Embryonic facial prominence (tissue), 1 donor: ENCODE measurements around the gene RFC2.
"Not testable (repeated sequence)": the region's sequence is repeated elsewhere in the genome, so short reads cannot be mapped to it uniquely, and the experiment has no call there.

Experiments used
- DNase-seq: peaks from one replicate; pipeline ENCODE4 v3.0.0-alpha.2; 2016; ENCODE audit errors: extremely low spot score

RFC2 gene

DNA sequence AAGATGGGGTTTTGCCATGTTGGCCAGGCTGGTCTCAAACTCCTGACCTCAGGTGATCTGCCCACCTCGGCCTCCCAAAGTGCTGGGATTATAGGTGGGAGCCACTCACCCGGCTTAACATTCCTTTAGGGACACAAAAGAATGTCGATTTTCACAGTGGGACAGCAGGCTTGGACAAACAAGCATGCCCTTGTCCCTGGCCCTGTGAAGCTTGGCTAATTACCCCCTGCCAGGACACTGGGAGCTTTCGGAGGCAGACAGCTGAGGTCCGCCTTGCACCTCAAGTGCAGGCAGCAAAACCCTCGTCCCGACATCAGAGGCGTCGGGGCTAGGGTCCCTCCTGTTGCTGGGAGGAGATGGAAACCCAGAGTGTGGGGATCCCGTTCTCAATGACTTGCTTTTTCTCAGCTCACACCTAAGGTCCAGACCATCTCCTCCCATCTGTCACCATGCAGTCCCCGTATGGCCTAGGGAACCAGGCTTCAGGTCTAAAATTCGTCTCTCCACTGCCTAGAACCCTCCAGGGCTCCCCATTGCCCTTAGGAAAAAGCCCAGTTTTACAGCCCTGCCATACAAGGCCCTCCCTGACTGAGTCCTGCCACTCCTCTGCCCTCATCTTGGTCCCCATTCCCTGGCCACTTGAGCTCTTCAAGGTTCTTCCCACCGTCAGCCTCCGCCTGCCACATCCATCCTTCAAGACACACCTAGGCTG, 28.7 kb upstream of the RFC2 start:
- no peak for DNase-seq

GRCh38 chr7:74280985-74281384, 26.8 kb upstream of the RFC2 start:
- DNase-seq, result no peak

DNA sequence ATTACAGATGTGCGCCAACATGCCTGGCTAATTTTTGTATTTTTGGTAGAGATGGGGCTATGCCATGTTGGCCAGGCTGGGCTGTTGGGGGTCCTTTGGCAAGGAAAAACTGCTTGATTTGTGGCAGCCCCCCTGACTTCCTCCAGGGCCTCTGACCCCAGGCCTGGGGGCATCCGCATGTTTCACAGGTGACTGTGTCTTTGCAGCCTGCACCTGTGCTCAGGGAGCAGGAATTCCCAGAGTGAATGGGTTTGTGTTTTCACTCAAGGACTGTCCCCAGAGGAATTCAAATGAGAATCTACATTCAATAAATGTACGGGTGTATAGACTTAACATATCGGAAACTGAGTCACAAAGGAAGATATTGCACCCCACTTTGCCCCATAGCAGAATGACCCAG, 23.4 kb upstream of the RFC2 start:
- DNase-seq, result no peak

DNA sequence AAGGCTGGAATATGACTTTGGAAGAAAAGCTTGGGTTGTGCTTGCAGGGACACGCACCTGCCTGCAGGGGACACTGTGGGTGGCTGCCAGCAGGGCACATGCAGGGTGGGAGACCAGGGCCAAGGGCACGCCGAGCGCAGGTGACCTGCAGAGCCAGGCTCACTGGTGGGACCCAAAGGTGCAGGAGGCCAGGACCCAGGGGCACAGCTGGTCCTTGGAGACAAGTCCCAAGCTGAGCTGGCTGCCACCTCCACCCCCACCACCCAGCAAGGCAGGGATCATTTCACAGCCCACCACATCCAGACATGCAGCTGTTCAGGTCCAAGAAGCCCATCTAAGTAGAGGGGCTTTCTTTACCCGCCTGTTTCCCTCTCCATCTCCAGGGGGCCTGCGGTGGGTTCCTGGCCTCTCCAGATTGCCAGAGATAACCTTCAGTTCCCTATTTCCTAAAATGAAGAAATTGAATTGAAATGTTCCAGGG, 21.2 kb upstream of the RFC2 start:
- DNase-seq, result no peak

DNA sequence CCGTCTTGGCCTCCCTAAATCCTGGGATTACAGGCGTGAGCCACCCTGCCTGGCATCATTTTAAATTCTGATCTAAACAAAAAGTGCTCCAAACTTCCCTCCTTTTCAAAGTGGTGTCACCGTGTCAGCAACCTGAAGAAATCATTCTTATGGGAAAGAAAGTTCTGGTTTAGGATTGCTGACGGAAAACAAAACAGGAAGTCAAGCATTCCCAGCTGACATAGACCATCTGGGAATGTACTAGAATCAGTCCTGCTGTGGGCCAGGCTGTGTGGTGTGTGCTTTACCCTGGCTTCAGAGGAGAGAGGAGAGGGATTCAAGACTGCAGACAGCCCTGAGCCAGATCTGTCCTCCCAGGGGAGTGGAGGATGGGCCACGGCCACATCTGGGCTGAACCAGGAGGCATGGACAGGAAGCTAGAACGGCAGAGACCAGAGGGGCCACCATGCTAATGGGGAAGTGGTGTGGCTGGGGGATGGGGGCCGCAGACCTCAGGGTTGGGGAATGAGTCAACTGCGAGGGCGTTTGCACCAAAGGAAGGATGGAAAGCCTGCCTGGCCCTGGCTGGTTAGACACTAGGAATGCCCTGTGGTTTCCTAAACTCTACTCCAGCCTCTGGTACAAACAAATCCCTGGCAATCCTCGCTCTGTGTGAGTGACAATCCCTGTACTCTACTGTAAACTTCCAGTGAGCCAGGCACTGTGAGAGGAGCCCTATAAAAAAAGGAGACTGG, 18.3 kb upstream of the RFC2 start:
- no peak for DNase-seq

DNA sequence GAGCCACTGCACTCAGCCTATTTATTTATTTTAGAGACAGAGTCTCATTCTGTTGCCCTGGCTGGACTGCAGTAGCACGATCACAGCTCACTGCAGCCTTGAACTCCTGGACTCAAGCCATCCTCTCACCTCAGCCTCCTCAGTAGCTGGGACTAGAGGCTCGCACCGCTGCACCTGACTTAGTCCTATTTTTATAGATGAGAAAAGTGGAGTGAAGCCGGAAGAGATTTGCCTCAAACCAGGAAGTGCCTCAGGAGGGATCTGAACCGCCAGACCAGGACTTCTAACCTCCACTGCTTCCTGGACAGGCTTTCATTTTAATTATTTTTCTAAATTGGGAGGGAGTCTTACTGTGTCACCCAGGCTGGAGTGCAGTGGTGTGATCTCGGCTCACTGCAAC, 17.5 kb upstream of the RFC2 start:
- DNase-seq, result no peak

DNA sequence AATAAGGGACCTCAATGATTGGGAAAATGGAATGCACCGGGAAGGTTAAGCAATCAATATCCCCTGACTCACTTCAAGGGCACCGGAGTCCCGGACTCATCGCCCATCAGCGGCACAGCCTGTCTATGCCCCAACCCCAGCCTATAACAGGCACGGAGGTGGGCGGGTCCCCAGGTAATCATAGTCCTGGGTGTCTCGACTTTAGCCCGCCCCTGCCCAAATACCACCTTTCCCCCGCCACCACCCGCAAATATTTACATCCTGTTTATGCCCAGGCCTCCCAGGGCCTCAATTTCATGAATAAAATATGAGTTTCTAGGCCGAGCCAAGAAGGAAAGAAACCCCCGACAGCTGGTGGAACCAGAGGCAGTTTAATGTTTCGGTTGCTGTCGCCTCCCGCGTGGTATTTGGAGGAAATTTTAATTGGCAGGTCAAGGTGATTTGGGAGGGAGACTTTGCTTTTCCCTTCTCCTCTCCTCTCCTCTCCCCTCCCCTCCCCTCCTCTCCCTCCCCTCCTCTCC, 15.6 kb upstream of the RFC2 start:
- peak; percentile 73 for DNase-seq

GRCh38 chr7:74267756-74268565, 13.8 kb upstream of the RFC2 start:
- DNase-seq, result no peak

- no peak for DNase-seq
Measured at GRCh38 chr7:74266191-74266963, 12.2 kb upstream of the RFC2 start.

DNA sequence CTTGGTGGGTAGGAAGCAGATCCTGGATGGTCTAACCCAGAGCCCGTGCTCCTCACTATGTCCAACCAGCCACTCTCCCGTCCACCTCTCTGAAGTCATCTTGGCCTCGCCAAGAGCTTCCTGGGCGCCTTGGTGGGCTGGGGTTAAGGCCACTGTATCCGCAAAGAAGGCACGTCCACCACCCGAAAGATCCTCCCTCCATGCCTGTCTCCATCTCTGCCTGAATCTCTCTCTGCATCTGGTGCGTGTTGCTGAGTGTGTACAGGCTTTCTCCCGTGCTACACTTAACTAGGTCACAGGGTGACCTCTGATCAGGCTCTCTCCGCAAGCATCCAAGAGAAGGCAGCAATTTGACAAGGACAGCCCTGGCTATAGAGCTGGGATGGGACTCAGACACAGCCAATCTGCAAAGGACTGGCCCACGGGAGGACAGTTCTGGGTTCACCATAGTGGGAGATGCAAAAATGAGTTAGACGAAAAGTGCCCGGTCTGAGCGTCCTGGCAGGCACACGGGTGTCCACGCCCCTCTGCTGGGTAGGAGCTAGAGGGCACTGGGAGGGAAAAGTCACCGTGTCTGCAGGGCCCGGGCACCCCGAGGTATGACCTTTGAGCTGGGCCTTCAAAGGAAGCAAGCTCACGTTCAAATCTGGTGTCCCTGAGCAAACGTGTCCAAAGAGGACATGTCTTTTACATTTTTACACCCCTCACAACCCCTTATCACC, 9.4 kb upstream of the RFC2 start:
- DNase-seq, result no peak

GRCh38 chr7:74262639-74263398, 8.6 kb upstream of the RFC2 start:
- no peak for DNase-seq

DNA sequence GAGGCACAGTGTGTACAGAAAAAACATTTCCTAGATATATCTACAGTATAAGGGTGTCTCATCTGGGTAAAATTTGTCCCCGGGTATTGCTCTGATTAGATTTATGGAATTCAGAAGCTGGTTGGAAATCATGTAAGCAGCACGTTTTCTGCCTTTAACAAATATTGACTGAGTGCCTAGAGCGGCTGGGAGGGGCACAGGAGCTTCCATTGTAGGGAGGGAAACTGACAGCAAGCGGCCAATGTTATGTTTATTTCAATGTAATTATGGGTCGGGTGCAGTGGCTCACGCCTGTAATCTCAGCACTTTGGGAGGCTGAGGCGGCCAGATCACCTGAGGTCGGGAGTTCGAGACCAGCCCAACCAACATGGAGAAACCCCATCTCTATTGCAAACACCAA, 4.4 kb upstream of the RFC2 start:
- no peak for DNase-seq

DNA sequence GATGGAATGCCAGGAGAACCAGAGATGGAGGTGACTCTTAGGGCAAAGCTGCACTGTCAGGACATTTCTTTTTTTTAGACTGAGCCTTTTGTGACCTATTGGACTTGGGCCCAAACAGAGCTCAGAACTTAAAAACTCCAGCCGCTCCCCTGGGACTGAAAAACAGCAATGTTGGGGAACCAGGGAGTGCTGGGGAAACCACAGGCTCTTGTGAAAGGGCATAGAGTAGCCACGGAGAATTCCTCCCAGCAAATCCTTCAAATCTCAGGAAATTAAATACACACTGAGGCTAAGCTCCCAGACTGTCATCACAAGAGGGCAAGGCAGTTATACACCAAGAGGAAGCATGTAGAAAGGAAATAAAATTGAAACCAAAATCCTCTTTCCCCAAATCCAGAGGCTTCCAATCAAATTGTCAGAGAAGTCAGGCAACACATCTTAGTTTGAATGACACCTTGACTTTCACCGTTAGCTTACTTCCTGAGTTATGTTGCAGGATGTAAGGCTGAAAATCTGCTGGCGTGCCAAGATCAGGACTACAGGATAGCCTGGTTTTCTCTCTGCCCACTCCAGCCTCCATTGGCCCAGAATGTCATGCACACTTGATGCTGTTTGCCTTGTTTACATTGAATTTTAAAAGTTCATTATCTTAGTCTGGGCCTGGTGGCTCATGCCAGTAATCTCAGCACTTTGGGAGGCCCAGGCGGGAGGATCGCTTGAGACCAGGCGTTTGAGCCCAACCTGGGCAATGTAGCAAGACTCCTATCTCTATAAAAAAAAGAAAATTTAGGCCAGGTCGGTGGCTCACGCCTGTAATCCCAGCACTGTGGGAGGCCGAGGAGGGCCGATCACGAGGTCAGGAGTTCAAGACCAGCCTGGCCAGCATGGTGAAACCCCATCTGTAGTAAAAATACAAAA, 2.6 kb upstream of the RFC2 start:
- DNase-seq, result no peak

DNA sequence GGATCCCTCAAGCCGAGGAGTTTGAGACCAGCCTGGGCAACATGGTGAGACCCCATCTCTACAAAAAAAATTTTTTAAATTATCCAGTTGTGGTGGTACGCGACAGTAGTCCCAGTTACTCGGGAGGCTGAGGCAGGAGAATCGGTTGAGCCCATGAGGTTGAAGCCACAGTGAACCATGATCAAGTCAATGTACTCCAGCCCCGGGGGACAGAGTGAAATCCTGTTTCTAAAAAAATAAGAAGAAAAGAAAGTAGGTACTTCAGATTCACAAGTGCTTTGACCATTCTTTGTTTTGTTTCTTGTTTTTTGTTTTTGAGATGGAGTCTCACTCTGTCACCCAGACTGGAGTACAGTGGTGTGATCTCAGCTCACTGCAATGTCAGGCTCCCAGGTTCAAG, 1.3 kb upstream of the RFC2 start:
- not testable (repeated sequence) for DNase-seq

DNA sequence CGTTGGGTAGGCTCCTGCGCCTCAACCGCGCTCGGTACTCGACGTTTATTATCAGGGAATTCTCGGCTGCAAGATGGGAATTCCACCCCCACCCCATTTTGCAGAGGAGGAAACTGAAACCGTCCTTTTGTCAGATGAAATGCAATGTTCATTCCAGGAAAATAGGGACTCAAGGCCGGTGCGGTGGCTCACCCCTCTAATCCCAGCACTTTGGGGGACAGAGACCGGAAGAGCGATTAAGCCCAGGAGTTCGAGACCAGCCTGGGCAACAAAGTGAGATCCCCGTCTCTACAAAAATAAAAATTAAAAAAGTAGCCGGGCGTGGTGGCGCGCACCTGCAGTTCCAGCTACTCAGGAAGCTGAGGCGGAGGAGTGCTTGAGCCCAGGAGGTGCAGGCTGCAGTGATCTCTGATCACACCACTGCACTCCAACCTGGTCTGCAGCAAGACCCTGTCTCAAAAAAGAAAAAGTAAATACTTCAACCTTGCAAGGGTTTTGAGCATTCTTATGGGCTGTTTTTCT, 720 bp upstream of the RFC2 start:
- no peak for DNase-seq

DNA sequence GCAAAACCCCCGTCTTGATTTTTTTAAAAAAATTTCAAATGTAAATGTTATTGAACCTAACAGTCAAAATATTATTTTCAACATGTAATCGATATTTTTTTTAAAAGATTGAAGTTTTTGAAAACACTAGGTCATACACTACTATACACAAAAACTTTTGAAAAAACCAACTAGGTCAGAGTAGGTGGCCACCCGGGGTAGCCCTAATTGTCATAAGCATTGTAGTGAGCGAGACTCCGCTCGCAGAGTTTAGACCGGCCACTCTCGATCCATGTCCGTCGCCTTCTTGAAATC, 417 bp downstream of the RFC2 start:
- DNase-seq, result no peak

DNA sequence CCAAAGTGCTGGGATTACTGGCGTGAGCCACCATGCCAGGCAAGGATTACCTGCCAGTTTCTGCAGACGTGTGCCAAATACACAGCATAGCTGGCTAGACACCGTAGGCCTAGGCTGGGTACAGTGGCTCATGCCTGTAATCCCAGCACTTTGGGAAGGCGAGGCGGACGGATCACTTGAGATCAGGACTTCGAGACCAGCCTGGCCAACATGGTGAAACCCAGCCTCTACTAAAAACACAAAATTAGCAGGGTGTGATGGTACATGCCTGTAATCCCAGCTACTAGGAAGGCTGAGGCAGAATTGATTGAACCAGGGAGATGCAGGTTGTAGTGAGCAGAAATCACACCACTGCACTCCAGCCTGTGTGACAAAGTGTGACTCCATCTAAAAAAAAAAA, 868 bp downstream of the RFC2 start:
- DNase-seq, result no peak

DNA sequence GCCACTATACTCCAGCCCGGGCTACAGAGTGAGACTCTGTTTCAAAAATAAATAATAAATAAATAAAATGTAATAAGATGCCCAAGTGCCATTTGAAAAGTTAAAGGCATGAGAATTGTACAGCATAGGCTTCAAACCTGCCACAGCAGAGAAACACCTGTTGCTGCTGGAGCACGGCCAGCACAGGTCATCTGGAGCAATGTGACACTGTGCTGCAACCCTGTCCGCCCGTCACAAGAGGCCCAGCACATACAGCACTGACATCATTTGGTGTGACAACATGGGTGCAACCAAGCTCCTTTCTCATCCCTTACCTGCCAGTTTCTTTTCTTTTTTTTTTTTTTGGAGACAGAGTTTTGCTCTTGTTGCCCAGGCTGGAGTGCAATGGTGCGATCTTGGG, 1.3 kb downstream of the RFC2 start:
- no peak for DNase-seq

GRCh38 chr7:74249058-74249457, 5.1 kb downstream of the RFC2 start:
- DNase-seq, result not testable (repeated sequence)
